ENCODE data around the gene FAF2.

FAF2 gene

DNA sequence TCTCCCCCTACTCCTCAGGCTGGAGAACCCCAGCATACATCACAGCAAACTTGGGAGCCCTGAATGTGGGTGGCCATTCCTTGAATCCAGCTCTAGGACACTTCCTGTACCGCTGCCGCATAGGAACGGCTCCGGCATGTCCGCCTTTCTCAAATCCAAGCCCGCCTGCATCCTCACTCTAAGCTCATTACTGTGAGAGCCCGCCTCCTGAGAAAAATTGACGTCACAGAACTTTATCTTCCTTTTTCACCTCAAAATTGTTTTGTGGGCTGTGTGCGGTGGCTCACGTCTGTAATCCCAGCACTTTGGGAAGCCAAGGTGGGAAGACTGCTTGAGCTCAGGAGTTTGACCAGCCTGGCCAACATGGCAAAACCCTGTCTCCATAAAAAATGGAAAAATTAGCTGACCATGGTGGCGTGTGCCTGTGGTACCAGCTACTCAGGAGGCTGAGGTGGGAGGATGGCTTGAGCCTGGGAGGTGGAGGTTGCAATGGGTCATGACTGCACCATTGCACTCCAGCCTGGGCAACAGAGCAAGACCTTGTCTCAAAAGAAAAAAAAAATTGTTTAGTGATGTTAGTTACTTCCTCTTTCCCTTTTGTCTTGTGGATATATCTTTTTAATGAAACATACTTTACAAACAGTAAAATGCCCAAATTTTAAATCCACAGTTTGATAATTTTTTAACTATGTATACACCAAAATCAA, 66.2 kb downstream of the FAF2 start:
- no peak for DNase-seq

DNA sequence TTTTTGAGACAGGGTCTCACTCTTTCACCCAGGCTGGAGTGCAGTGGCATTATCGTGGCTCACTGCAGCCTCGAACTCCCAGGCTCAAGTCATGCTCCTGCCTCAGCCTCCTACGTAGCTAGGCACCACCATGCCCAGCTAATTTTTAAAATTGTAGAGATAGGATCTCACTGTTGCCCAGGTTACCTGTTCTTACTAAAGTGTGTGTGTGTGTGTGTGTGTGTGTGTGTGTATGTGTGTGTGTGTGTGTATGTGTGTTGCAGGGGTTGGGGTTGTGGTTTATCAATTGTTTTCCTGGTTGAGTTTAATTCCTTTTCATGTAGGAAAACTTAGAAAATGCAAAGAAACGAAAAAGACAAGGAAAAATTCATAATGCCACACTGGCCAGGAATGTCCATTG, 67.2 kb downstream of the FAF2 start:
- no peak for DNase-seq

DNA sequence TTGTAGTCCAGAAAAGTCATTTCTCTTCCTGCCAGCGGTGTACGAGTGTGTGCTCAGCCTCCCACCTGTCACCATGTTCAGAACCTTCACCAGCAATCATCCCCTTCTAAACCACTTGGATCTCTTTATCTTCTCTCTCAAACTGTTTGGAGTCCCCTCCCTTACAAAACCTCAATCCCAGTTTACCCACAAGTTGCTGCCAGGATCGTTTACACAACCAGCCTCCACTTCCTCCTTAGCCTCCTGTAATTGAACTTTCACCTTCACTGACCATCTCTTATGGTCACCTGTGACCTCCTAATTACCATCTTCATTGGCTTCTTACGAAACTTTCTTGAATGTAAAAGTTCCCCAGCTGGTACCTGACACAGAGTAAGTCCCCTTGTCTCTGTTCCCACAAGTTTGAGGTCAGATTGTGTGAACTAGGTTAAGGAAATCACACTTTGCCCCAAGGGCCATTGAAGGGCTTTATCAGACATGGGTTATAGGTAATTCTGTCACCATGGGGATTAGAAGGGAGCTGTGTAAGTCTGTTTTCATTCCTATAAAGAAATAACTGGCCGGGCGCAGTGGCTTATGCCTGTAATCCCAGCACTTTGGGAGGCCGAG, 69.0 kb downstream of the FAF2 start:
- DNase-seq, result no peak

DNA sequence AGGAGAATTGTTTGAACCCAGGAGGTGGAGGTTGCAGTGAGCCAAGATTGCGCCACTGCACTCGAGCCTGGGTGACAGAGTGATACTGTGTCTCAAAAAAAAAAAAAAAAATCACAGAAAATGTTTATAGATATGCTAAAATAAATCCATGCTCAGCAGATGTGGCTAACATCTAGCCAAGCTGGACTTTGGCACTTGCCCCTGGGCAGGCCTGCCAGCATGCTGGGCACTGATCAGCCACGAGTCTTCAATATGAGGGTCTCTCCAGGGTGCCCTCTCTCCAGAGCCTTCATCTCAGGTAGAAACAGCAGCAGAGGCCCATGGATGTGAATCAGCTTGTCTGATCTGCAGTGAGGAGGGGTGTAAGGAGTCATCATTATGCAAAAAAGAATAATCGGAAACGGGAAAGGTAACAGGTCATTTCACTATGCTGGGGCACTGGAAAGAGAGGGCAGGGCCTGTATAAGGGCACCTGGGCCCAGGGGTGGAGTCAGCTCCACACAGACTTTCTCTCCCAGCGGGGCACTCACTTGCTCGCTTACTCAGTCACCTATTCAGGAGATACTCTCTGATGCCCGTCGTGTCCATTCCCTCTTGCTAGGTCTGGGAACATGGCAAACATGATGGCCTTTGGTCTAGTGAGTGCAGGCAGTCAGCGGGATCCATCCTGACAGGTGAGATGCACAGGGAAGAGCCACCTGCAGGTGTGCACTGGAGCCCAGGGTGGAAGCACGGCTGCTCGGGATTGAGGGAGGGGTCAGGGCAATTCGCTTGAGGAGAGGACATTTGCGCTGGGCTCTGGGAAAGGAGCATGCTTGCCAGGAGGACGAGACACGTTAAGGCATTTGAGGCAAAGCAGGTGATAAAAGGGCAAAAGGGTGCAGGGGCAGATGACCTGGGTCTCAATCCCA, 71.9 kb downstream of the FAF2 start:
- no peak for DNase-seq

DNA sequence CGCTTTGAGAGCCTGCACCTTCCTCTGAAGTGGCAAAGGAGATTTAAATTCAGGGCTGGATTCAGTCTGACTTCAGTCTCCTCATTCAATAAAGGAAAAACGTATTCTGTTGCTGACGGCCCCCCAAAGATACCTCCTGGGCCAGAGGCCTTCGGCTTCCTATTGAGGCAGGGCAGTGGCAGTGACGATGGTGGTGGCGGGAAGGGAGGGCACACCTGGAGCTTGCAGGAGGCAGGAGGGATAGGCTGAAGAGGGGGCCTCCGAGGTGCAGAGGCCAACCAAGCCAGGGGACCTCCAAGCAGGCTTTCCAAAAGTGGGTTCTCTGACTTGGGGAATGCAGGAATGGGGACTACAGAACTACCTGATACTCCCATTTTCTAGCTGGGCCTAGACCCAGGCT, 73.1 kb downstream of the FAF2 start:
- no peak for DNase-seq

DNA sequence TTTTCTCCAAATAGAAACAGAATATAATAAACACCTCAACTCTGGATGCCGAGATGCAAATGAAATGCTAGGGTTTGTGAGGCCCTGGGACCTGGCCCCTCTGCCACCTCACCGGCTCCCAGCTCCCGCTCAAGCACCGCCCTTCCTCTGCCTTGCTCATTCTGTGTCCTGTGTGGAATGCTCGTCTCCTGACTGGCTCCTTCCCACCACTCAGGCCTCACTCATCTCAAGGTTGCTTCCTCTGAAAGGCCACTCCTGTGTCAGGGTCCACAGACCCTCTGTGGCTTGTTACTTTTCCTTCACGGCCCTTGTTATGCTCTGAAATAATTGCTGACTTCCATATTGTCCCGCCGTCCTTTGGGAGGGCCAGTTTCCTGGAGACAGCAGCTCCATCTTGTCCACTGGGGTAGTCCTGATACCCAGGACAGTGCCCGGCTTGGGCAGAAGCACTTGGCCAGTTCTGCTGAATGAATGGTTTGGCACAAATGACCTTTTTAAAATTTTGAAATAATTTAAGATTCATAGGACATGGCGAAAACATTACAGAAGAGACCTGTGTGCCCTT, 73.6 kb downstream of the FAF2 start:
- DNase-seq, result no peak

DNA sequence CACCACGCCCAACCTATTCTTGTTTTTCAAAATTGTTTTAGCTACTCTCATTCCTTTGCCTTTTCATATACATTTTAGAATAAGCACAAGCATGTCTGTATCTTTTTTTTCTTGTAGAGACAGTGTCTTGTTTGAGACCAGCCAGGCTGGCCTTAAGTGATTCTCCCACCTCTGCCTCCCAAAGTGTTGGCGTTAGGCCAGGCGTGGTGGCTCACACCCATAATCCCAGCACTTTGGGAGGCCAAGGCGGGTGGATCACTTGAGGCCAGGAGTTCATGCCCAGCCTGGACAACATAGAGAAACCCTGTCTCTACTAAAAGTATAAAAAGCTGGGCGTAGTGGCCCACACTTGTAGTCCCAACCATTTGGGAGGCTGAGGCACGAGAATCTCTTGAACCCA, 76.0 kb downstream of the FAF2 start:
- DNase-seq, result no peak

DNA sequence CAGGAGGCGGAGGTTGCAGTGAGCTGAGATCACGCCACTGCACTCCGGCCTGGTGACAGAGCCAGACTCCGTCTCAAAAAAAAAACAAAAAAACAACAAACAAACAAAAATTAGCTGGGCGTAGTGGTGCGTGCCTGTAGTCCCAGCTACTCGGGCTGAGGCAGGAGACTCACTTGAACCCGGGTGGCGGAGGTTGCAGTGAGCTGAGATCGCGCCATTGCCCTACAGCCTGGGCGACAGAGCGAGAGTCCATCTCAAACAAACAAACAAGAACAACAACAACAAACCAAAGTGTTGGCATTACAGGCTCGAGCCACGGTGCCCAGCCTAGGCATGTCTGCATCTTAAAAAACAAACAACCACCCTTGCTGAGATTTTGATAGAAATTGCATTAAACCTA, 76.8 kb downstream of the FAF2 start:
- DNase-seq, result no peak

DNA sequence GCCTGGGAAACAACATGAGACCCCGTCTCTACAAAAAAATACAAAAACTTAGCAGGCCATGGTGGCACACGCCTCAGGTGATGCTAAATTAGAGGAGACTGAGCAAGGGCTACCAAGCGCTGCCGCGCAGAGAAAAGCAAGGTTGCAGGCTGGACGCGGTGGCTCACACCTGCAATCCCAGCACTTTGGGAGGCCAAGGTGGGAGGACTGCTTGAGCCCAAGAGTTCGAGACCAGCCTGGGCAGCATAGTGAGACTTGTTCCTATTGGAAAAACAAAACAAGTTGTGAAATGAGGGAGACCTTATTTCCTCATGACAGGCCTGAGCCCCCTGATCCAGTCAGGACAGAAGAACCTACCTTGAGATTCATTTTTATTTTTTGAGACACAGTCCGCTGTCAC, 77.5 kb downstream of the FAF2 start:
- DNase-seq, result no peak

DNA sequence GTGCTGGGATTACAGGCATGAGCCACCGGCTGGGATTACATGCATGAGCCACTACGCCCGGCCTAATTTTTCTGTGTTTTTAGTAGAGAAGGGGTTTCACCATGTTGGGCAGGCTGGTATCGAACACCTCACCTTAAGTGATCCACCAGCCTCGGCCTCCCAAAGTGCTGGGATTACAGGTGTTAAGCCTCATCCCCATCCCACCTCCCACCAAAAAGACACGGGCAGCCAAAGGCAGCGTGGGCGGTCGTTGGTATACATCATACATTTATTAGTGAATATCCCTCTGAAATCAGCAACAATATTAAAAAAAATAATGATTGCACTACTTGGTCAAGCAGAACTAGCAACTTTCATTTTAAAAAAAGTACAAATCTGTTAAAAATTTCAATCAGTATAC, 78.3 kb downstream of the FAF2 start:
- DNase-seq, result no peak

DNA sequence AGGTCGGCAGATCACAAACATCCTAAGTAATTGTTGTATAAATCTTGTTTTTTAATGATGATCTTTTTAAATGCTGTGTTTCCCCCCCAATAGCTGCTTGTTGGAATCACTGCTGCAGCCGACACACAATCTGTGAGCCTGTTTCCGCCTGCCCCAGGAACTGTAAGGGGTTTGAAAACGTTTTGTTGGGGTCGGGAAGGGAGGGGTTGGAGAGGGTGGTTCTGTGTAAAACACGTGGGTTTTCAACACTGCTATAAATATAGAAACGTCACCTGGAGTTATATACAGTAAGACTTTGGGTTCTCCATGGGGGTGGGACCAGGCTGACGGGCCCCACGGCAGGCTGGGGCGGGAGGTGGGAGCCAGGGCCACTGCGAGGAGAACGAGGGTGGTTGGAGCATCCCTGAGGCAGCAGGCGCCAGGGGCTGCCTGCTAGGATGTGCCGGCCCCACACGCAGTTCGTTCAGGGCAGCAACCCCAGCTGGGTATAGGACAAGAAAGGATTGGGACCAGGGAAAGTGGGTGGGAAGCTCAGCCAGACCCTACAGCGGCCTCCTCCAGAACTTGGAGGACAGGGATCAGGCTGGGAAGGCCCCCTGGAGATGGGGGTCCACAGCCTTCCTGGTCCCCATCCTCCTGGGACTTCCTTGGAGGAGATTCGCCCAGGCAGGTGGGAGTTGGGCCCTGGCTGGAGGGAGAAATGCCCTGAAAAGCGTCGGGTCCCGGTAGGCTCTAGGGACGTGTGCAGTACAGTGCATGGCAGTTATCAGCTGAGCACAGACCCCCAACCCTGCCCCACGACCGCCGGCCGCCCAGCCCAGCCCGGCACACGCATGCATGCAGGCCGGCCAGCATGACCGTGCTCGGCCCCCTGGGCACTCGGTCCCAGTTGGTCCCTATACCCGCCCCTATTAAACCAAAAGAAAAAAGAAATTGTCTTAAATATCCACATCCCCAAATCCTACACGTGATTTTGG, 79.3 kb downstream of the FAF2 start:
- DNase-seq, result no peak

DNA sequence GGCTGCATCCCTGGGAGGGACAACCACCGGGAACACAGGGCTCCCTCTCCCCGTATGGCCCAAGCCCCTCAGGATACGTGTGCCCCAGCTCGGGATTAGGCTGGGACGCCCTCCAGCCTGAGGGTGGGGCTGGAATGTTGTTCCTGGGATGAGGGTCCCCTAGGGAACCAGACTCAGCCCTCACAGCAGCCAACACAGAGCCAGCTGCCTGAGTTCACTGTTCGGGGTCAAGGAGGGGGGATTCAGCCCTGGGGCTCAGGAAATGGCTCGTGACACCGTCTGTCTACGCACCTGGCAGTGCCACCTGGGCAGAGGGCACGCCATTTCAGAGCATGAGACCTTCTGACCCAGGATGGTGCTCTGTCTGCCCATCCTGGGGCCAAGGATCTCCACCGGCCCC, 80.1 kb downstream of the FAF2 start:
- no peak for DNase-seq

DNA sequence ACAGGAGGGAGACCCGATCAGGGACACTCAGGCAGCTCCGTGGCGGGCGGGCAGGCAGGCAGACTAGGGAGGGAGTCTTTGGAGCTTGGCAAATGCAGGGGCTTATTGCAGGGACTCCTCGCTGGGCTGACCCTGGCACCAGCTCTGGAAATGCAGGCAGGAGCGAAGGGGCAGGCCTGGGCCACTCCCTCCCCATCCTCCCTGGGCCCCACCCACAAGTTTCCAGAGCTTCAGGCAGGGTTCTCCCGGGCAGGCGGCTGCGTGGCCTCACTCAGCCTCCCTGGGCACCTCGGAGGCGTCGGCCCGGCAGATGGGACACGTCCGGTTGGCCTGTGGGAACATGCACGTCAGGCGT, 80.6 kb downstream of the FAF2 start:
- no peak for DNase-seq

DNA sequence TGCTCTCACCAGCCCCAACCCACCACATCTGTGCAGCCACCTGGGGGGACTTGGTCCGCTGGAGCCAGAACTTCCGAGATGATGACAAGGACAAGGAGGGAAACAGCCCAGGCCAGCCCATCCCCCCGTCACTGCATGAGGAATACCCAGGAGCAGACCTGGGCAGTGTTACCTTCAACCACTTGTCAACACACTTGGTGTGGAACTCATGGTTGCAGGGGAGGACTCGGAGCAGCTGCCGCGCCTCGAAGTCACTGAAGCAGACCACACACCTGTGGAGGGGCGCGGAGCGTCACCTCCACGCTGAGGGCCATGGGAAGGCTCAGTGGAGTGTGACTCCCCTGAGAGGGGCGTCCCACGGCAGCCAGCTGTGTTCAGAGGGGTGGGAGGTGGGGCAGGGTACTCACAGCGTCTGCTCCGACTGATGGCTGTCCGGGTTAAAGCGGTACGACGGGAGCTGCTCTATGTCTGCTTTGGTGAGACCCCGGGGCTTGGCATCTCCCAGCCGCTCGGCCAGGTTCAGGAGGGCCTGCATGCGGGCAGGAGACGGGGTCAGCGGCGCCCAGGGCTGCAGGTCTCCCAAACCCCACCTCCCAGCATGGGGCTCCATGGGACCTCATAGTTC, 81.0 kb downstream of the FAF2 start:
- no peak for DNase-seq

DNA sequence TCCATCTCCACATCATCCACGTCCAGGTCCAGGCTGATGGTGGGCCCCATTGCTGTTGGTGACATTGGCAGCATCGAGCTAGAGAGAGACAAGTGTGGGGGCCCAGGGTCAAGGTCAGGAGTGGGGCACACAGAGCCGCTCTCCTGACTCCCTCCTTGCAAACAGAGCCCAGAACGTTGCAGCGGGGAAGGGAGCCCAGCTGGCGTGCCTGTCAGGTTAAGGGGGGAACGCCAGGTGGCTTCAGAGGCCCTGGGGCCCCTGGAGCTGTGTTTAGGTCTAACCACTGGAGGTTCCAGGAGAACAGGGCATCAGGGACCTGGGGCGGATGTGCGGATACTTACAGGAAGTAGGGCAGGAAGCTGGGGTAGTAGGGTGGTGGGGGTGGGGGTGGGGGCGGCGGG, 81.6 kb downstream of the FAF2 start:
- peak; percentile 32 for DNase-seq

DNA sequence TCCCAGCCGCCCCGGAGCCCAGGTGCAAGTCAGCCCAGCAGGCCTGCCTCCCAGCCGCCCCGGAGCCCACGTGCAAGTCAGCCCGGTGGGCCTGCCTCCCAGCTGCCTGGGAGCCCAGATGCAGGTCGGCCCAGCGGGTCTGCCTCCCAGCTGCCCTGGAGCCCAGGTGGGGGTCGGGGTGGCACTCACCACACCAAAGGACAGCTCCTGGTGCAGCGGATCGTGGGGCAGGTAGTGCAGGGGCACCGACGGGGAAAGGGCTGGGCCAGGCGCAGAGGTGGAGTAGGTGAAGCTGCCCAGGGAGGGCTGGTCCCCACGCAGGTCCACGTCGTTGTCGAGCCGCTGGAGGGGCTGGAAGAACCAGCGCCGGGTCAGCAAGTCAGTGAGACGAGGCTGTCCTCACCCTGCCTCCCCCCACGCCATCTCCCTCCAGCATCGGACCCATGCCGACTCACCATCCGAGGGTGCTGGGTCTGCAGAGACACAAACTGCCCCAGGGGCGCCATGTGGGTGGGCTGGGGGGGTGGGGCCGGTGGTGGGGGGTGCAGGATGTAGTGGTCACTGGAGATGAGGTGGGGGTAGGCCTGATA, 82.3 kb downstream of the FAF2 start:
- no peak for DNase-seq

DNA sequence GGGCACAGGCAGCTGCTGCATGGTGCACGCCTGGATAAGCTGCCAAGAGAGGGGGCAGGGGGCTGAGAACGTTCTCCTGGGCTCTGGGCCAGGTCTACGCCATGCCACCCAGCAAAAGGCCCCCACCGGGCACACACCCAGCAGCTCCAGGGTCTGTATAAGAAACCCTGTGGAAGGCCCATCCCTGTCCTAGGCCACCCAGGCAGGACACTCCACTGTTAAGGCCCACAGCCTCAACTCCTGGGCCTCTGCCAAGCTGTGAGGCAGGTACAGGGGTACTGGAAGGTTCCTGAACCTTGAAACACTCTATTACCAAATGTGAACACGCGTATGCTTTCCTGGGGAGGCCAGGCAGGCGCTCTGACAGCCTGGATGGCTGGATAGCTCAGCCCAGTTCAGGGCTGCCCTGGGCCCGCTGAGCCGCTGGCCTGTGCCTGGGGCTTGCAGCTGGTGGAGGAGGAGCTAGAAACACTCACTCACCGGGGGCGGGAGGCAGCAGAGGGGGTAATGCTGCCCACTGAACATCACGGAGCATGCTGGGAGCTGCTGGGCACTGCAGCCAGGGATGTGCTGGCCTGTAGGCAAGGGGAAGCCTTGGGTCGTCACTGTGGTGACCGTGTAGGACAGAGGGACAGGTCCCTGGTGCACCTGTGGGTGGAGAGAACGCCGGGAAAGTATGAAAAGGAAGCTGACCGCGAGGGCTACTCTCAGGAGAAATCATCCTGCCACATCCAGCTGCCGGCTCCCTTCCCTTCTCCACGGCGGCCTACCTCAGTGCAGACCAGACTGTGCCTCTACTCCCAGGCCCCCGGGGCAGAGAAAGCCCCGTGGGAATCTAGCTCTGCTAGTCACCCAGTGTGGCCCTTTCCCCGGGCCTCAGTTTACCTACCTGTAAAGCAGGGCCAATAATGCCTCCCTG, 83.1 kb downstream of the FAF2 start:
- DNase-seq, result peak; percentile 30

DNA sequence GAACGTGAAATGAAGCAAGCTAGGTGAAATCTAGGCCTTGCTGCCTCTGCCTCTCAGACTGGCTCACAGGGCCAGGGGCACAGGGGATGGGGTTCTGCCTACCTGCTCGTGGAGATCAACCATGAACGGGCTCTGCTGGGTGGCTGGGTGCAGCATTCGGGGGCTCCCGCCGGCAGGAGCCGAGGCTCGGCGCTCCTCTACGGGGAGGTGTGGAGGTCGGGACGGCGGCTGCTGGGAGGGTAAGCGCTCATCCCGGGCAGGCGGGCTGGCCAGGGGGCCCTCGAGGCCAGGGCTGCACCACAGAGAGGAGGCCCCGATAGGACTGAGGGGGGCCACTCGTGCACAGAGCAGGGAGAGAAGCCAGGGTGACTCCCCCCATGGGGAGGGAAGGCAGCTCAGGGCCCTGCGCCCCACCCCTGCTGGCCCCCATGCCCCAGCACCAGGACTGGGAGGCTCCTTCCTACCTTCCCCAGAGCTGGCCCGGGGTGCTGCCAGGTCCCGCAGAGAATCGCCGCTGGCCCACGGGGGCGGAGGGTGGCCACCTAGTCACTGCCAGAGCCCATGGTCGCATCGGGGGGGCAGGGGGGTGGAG, 83.8 kb downstream of the FAF2 start:
- DNase-seq, result no peak

DNA sequence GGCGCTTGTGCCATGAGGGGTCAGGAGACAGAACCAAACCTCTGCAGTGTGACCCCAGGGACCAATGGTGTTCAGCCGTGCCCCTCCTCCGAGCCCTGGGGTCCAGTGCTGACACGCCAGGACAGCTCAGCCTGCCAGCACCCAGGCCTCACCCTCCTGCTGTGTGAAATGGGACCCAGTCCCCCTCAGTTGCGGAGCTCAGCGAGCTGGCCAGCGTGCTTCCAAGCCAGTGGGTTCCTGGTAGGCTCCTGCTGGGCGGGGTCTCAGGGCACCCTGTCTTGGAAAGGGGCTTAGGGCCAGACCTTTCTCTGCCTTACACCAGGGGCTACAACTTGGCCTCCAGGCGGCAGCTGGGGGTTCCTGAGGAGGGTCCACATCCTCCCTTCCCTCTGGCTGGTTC, 84.6 kb downstream of the FAF2 start:
- no peak for DNase-seq

DNA sequence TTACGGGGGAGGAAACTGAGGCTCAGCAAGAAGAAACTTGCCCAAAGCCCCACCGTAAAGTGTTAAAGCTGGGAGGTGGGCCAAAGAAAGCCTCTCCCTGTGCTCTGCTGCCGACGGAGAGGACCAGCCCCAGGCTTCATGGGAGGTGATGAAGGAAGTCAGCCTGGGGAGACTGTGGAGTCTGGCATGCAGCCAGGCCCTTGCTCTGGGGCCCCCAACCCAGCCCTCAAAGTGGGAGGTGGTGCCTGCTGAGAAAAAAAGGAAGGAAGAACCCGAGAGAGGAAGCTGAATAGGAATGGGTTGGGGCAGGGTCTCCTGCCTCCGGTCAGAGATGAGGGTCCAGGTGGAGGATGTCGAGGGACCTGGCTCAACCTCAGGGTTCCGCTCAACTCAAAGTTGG, 85.2 kb downstream of the FAF2 start:
- no peak for DNase-seq
